HepG2 (cell line): ENCODE results near the gene LMTK2. TPM values are rescaled to one million over a fixed set of nuclear protein-coding genes. Genes with fewer than 3 reads are reported as not detected.

Experiments
- ASH2L ChIP-seq: fragments of 300-600, 200-600 bp; sonication (generic); IDR thresholded peaks from 2 replicates; pipeline ENCODE4 v1.7.0; 2017; ENCODE audit warnings: low read depth, mild to moderate bottlenecking, moderate library complexity, mixed read lengths, low read length; ENCODE audit not compliant: insufficient read length
- DPF2 ChIP-seq: sonication (generic); formaldehyde crosslinking; IDR thresholded peaks from 2 replicates; pipeline ENCODE4 v1.4.0; 2020; ENCODE audit warnings: mild to moderate bottlenecking, low read depth, missing genetic modification reagents, borderline replicate concordance
- MYNN ChIP-seq: sonication (generic); formaldehyde crosslinking; IDR thresholded peaks from 2 replicates; pipeline ENCODE4 v1.4.0; 2020; ENCODE audit warnings: mild to moderate bottlenecking, low read depth, missing genetic modification reagents
- NR2F6 ChIP-seq, 2 experiments: IDR thresholded peaks; 2 replicates each; pipeline ENCODE4 v1.6.1; 2016; ENCODE audit warnings: antibody characterized with exemption in 1 of 2, mild to moderate bottlenecking in 1 of 2
- PHF21A ChIP-seq: sonication (generic); formaldehyde crosslinking; IDR thresholded peaks from 2 replicates; pipeline ENCODE4 v1.5.0; 2020; ENCODE audit warnings: mild to moderate bottlenecking, missing genetic modification reagents
- RAD21 ChIP-seq: fragments of 450-650 bp; formaldehyde crosslinking; IDR thresholded peaks from 2 replicates; pipeline ENCODE4 v1.5.0; 2020; ENCODE audit warnings: mild to moderate bottlenecking
- RCOR2 ChIP-seq: IDR thresholded peaks from 2 replicates; pipeline ENCODE4 v1.6.1; 2016; ENCODE audit warnings: missing biosample characterization, missing genetic modification reagents
- SNAI1 ChIP-seq: sonication (generic); formaldehyde crosslinking; IDR thresholded peaks from 2 replicates; pipeline ENCODE4 v1.5.0; 2020; ENCODE audit warnings: mild to moderate bottlenecking, missing genetic modification reagents, borderline replicate concordance
- SP1 ChIP-seq, 2 experiments: fragments of 450-650 bp in 1 of 2; sonication (generic) in 1 of 2; formaldehyde crosslinking in 1 of 2; IDR thresholded peaks; 2 replicates each; pipeline versions ENCODE4 v1.4.0 to v1.6.1; 2016 to 2020; ENCODE audit warnings: missing genetic modification reagents in 1 of 2
- TAF1 ChIP-seq: sonication (generic); formaldehyde crosslinking; IDR thresholded peaks from 2 replicates; pipeline ENCODE4 v1.4.0; 2020; ENCODE audit warnings: missing genetic modification reagents
- TARDBP ChIP-seq: sonication (generic); formaldehyde crosslinking; IDR thresholded peaks from 2 replicates; pipeline ENCODE4 v1.8.0; 2022; ENCODE audit warnings: mild to moderate bottlenecking, missing genetic modification reagents
- YEATS2 ChIP-seq: sonication (generic); formaldehyde crosslinking; IDR thresholded peaks from 2 replicates; pipeline ENCODE4 v1.4.0; 2020; ENCODE audit warnings: missing genetic modification reagents, borderline replicate concordance
- ZFP37 ChIP-seq: sonication (generic); formaldehyde crosslinking; IDR thresholded peaks from 2 replicates; pipeline ENCODE4 v1.4.0; 2020; ENCODE audit warnings: missing genetic modification reagents, borderline replicate concordance
- ZNF20 ChIP-seq: sonication (generic); formaldehyde crosslinking; IDR thresholded peaks from 2 replicates; pipeline ENCODE4 v1.4.0; 2020; ENCODE audit warnings: mild to moderate bottlenecking, moderate library complexity, missing genetic modification reagents
- ZNF296 ChIP-seq: sonication (generic); formaldehyde crosslinking; conservative IDR thresholded peaks from 2 replicates; pipeline ENCODE4 v1.5.0; 2020; ENCODE audit warnings: mild to moderate bottlenecking, missing genetic modification reagents
- ZNF781 ChIP-seq: sonication (generic); formaldehyde crosslinking; IDR thresholded peaks from 2 replicates; pipeline ENCODE4 v1.5.1; 2020; ENCODE audit warnings: borderline replicate concordance, mild to moderate bottlenecking, missing genetic modification reagents; ENCODE audit errors: not compliant biosample characterization
- ZNF782 ChIP-seq: sonication (generic); formaldehyde crosslinking; IDR thresholded peaks from 2 replicates; pipeline ENCODE4 v1.4.0; 2020; ENCODE audit warnings: missing genetic modification reagents, mild to moderate bottlenecking, borderline replicate concordance
- polyA plus RNA-seq, 8 experiments: library from polyadenylated mRNA; depleted of rRNA in 3 of 8; stranded (reverse) in 7 of 8; unstranded in 1 of 8; fragments of >200 nt; fragmentation: Illumina TruSeq in 4 of 8; extraction: Trizol in 4 of 8; gene quantifications; 2 replicates each; pipeline versions ENCODE4 v1.2.1 to v1.2.3, GENCODE V29; 2011 to 2016; ENCODE audit warnings: low read depth in 4 of 8, missing spikeins in 1 of 8, mixed read lengths in 1 of 8; ENCODE audit not compliant: insufficient read depth in 1 of 8
- total RNA-seq, 5 experiments: library from RNA; depleted of rRNA; stranded (reverse); fragments of >200 nt; fragmentation: Illumina TruSeq; extraction: Trizol; gene quantifications; 2 replicates each; pipeline ENCODE4 v1.2.3, GENCODE V29; 2016; ENCODE audit warnings: low read depth in 1 of 5
- TF ChIP-seq, protein P1 (sequence below): IDR thresholded peaks from 2 replicates; pipeline ENCODE4 v1.6.1; 2016; ENCODE audit warnings: low read depth, missing genetic modification reagents, missing compliant biosample characterization
- TF ChIP-seq, protein P2 (sequence below): sonication (generic); formaldehyde crosslinking; IDR thresholded peaks from 2 replicates; pipeline ENCODE4 v1.4.0; 2020; ENCODE audit warnings: mild to moderate bottlenecking, missing genetic modification reagents, borderline replicate concordance
- TF ChIP-seq, protein P3 (sequence below): sonication (generic); formaldehyde crosslinking; IDR thresholded peaks from 2 replicates; pipeline ENCODE4 v1.4.0; 2020; ENCODE audit warnings: mild to moderate bottlenecking, missing genetic modification reagents

LMTK2 gene
- total and polyA plus RNA-seq, 2 of the 13 experiments (the other 11 are each of a cell fraction or from before 2014, with no cell fraction given): 9.5 to 11.7 TPM

DNA sequence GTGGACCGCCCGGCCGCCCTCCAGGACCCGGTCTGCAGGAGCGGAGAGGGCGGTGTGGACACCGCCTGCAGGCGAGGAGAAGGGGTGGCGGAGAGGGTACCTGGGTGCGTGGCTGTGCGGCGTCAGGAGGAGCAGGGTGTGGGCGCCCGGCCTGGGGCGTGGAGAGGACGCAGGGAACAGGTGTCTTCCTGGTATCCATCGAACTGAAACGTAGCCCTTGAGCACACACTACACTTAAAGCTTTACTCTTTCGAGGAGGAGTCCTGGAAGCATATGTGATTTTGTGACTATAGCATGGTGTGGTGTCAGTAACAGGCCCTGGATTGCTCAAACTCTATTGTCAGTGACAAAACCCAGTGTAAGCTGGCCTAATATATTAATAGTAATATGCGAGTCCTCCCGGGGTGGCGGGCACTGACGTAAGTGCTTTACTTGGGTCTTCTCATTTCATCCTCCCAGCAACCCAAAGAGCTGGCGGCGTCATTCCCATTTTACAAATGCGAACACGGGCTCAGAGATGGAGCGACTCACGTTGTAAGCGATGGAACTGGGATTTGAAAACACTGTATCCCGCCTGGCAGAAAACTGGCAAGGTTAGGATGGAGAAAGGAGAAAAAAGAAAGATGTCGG lies 145.9 kb downstream of the LMTK2 start (continued):
- TF ChIP-seq, protein P1, sequence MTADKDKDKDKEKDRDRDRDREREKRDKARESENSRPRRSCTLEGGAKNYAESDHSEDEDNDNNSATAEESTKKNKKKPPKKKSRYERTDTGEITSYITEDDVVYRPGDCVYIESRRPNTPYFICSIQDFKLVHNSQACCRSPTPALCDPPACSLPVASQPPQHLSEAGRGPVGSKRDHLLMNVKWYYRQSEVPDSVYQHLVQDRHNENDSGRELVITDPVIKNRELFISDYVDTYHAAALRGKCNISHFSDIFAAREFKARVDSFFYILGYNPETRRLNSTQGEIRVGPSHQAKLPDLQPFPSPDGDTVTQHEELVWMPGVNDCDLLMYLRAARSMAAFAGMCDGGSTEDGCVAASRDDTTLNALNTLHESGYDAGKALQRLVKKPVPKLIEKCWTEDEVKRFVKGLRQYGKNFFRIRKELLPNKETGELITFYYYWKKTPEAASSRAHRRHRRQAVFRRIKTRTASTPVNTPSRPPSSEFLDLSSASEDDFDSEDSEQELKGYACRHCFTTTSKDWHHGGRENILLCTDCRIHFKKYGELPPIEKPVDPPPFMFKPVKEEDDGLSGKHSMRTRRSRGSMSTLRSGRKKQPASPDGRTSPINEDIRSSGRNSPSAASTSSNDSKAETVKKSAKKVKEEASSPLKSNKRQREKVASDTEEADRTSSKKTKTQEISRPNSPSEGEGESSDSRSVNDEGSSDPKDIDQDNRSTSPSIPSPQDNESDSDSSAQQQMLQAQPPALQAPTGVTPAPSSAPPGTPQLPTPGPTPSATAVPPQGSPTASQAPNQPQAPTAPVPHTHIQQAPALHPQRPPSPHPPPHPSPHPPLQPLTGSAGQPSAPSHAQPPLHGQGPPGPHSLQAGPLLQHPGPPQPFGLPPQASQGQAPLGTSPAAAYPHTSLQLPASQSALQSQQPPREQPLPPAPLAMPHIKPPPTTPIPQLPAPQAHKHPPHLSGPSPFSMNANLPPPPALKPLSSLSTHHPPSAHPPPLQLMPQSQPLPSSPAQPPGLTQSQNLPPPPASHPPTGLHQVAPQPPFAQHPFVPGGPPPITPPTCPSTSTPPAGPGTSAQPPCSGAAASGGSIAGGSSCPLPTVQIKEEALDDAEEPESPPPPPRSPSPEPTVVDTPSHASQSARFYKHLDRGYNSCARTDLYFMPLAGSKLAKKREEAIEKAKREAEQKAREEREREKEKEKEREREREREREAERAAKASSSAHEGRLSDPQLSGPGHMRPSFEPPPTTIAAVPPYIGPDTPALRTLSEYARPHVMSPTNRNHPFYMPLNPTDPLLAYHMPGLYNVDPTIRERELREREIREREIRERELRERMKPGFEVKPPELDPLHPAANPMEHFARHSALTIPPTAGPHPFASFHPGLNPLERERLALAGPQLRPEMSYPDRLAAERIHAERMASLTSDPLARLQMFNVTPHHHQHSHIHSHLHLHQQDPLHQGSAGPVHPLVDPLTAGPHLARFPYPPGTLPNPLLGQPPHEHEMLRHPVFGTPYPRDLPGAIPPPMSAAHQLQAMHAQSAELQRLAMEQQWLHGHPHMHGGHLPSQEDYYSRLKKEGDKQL (CRISPR knock-in tag): no peak
- TF ChIP-seq YEATS2 (CRISPR knock-in tag) (no peak), TAF1 (CRISPR knock-in tag) (no peak), PHF21A (CRISPR knock-in tag) (no peak), ASH2L (peak; percentile 64), ZNF20 (CRISPR knock-in tag) (no peak), DPF2 (no peak), RCOR2 (CRISPR knock-in tag) (no peak), MYNN (no peak), ZFP37 (CRISPR knock-in tag) (no peak), ZNF781 (CRISPR knock-in tag) (no peak), ZNF782 (no peak; the same call in 1 of the 2 replicates), TARDBP (CRISPR knock-in tag) (peak; percentile 62; the same call in 1 of the 2 replicates), SP1 (IDR thresholded peaks at IDR 0.05) (no peak), SP1 (CRISPR knock-in tag; IDR thresholded peaks at IDR 0.05) (no peak), RAD21 (CRISPR knock-in tag) (peak; percentile 8; the same call in 1 of the 2 replicates), ZNF296 (no peak), SNAI1 (CRISPR knock-in tag) (no peak; the same call in none of the 2 replicates), NR2F6 (IDR thresholded peaks at IDR 0.05) (no peak), NR2F6 (CRISPR knock-in tag; IDR thresholded peaks at IDR 0.05) (no peak)
- TF ChIP-seq, protein P2, sequence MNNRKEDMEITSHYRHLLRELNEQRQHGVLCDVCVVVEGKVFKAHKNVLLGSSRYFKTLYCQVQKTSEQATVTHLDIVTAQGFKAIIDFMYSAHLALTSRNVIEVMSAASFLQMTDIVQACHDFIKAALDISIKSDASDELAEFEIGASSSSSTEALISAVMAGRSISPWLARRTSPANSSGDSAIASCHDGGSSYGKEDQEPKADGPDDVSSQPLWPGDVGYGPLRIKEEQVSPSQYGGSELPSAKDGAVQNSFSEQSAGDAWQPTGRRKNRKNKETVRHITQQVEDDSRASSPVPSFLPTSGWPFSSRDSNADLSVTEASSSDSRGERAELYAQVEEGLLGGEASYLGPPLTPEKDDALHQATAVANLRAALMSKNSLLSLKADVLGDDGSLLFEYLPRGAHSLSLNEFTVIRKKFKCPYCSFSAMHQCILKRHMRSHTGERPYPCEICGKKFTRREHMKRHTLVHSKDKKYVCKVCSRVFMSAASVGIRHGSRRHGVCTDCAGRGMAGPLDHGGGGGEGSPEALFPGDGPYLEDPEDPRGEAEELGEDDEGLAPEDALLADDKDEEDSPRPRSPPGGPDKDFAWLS: no peak
- TF ChIP-seq, protein P3, sequence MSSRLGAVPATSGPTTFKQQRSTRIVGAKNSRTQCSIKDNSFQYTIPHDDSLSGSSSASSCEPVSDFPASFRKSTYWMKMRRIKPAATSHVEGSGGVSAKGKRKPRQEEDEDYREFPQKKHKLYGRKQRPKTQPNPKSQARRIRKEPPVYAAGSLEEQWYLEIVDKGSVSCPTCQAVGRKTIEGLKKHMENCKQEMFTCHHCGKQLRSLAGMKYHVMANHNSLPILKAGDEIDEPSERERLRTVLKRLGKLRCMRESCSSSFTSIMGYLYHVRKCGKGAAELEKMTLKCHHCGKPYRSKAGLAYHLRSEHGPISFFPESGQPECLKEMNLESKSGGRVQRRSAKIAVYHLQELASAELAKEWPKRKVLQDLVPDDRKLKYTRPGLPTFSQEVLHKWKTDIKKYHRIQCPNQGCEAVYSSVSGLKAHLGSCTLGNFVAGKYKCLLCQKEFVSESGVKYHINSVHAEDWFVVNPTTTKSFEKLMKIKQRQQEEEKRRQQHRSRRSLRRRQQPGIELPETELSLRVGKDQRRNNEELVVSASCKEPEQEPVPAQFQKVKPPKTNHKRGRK (CRISPR knock-in tag): no peak
